HG03558 (cell line): ENCODE data around the gene ECHDC3.
A peak's percentile ranks its signal among the peaks of the same experiment; 100 is the strongest.

Experiments
- ATAC-seq: cut with Tn5 transposase; IDR thresholded peaks from one replicate; pipeline ENCODE4 v1.9.1; 2021; ENCODE audit warnings: moderate number of reproducible peaks; ENCODE audit not compliant: unreplicated experiment; ENCODE audit errors: extremely low read depth

ECHDC3 gene

DNA sequence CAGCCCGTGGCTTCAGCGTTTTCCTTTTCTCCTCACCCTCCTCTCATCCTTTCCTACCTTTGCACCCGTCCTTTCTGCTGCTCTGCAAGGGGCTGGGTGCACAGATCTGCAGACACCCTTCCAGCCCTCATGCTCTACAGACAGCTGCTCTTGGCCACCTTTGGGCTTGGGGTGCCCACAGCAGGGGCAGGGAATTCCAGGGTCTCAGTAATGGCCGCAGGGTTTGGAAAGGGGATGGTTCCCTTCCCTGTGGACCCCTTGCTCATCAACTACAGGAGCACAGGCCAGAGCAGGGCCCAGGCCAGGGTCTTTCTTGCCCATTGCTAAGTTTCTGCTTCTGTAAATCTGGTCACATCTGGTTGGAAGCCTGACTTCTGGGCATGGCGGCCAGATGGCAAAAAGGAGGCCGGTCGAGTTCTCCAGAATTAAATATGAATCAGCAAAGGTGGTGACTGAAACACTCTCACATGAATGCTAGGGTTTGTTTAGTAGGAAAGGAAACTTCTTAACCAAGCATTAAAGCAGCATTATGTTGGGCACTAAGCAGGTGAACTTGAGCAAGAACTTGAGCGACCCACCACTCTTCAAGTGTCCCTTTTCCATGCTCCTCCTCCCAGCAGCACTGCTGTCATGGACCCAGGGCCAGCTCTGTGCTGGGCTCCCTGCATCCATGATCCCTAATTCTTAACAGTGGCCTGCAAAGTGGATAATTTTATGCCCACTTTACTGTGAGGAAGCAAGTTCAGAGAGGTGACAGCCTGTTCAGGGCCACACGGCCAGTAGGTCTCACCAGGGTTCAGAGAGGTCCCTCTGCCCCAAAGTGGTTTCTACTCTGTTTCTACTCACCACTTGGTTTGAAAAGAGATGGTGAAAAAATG lies 1.5 kb downstream of the ECHDC3 start:
- no peak for ATAC-seq

DNA sequence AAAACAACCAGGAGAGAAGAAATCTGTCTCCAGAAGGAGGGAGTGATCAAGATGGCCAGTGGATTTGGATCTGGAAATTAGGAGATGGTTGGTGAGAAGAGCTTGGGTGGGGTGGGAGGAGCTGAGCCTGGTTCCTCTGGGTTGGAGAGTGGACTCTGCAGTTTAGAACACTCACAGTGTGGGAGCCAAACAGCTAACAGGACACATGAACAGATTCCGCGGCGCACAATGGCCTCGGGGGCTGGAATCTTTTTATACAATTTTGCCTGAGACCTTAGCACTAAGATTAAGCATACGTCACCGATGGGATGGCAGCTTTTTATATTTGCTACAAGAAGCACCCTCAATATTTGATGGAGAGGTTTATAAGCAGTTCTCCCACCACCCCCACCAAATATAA lies 2.9 kb downstream of the ECHDC3 start:
- ATAC-seq, result no peak

DNA sequence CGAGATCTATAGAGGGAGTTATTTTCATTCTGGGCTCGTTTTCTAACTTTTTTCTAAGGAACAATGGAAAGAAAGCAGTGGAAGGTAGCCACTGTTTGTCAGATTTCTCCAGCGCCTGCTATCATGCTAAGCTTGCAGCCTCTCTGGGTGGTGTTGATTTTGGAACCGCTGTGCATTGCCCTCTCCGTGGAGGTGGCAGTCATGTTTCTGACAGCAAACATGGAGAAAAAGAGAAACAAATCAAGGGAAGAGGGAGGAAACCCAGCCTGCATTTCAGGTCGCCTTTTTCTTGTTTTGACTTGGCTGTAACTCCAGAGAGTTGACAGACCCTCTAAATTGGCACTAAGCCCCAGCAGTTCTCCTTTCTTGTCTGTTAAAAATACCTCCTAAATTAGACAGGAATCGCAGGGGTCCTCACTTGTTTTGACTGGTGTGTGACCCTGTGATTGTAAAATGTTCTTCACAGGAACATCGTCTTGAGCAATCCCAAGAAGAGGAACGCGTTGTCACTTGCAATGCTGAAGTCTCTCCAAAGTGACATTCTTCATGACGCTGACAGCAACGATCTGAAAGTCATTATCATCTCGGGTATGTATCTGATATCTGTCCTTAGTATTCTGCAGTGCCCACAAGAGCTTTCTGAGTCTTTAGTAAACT lies 4.8 kb downstream of the ECHDC3 start:
- ATAC-seq, result no peak

DNA sequence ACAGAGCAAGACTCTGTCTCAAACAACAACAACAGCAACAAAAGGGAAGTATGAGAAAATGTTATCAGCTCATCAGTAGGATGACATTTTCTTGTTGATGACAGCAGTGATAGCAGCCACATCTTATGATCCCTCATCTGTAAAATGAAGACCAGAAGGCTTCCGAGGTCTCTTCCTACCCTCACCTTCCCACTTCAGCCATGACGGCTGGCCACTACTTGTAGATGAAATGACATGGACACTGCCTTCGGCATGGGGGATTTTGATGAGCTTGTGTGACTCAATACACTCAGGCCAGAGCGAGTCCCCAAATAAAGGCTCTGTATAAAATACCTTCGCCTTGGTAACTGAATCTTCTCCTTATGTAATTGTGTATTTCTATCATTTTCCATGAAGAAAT lies 6.7 kb downstream of the ECHDC3 start:
- no peak for ATAC-seq

DNA sequence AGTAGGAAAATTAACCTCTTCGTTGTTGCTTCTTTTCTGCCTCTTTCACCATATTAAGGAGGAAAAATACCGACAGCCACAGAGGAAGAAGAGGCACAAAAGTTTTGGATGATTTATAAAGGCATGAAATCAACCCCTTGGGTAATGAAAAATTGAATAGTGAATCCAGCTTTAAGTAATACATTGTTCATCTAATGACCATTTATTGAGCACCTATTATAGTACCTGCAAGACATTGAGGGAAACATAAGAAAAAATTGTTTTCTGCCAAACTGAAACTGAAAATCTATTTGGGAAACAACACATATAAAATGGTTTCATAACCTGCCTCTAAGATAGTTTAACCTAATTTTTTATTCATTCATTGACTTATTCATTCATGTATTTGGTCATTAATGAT lies 8.2 kb downstream of the ECHDC3 start:
- ATAC-seq, result no peak

DNA sequence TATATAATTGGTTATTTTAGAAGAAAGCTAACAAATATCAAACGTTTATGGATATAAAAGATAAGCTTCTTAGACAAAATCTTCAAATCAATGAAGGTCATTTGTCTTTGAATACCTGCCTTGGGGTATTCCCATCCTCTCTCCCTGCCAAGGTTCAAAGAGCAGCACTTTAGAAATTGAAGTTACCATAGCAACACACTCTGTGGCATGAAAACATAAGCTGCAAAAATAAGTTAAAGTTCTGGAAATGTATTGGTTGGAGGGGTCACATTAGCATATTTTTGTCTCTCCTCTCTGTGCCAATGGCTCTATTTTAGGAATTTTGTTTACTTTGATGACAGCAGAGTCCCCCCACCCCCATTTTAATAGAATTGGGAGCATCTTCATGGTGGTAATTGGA lies 12.0 kb downstream of the ECHDC3 start:
- ATAC-seq, result no peak

DNA sequence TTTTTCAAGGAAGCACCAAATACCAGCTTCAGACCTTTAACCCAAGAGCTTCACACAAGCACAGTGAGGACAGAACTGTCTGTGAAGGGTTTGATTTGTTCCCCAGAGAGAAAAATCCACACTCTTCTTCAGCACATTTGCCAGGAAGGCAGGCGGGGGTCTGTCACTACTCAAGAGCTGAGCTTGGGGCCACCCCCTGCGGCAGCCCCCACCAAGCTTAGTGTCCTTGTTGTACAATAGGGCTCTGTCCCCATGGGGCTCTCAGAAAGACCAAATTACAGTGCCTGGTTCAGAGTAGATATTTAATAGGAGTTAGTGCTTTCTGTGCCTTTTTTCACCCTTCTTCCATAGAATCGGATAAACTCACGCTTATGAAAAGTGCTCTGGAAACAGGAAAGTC lies 12.4 kb downstream of the ECHDC3 start:
- no peak for ATAC-seq

DNA sequence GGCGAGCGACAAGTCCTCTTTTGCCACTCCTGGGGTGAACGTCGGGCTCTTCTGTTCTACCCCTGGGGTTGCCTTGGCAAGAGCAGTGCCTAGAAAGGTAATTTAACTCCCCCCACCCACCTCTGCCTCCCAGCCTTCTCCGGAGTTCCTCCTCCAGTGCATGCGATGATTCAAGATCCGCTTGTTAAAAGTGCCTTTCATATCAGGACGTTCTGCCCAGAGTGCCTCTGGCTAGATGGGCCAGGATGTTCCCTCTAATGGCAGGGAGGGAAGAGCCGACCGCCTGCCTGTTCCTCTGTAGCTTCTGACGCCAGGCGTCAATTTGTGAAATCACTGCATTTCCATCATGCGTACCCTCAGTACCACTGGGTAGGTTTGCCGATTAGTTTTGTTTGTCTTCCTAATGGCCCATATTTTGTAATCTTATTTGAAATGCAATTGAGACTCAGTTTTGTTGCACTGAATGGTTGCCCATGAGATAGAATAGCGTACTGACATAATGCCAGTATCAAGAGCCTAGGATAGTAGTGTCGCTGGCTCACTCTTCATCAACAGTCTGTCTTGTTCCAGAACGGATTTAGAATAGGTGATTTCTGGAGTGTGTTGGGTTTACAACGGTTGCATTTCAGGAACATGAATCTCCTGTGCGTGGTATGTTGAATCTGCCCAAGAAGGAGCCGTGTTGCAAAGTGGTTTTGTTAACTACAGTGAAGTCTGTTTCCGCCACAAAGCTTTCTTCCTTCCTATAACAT lies 13.5 kb downstream of the ECHDC3 start:
- ATAC-seq, result no peak

DNA sequence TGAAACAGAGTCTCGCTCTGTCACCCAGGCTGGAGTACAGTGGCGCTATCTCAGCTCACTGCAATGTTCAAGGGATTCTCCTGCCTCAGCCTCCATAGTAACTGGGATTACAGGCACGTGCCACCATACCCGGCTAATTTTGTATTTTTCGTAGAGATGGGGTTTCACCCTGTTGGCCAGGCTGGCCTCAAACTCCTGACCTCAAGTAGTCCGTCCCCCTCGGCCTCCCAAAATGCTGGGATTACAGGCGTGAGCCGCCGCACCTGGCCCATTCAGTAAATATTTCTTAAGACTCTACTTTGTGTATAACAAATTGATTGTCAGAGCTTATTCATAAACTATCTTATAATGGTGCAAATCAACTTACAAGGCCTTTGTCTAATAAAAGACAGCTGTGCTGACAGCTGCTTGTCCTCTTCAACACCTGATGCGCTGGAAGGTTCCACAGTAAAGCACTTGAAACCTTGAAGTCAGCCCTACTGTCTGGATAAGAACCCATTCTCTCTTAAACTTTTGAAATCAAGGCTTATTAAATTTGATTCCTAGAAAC lies 14.7 kb downstream of the ECHDC3 start:
- ATAC-seq, result no peak

DNA sequence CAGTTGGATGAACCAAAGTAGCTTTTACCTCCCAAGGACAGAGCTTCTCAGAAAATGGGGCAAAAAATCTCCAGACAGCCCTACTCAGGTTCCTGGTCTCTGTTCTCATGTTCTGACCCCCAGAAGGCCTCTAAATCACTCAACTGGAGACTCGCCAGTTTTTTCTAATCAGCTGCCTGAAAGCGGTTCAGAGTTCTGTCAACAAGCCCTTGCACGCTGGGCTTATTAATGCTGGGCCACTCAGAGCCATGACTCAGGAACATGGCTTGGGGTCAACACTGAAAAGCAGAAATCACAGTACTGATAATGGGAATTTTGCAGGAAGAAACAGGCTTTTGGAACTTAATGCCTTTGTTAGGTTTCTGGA lies 15.3 kb downstream of the ECHDC3 start:
- no peak for ATAC-seq

DNA sequence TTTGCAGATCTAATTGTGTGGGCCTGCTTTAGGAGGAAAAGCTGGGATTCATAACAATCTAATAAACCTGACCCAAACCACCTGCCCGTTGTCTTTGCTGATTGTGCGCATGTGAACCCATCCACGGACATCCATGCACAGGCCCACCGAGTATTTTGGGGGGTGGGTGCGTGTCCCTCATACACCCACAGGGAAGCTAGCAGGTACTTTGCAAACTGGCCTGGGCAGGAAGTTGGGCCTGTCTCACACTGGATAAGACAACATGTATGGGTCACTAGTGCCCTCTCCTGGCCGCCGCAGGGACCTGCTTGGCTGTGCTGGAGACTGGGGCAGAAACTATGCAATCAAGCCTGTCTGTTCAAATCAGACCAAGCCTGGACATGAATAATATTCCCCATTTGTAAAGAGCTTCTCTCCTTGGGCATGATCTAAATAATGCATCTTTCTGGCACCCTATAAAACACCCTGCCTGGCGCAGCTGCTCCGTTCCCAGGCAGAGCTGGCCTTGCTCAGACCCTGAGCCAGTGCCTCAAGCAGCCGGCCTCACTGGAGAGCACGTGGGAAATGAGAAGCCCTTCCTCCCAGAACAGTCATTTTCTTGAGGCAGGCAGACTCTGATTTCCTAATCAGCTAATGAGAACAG lies 15.8 kb downstream of the ECHDC3 start:
- peak; percentile 86 for ATAC-seq

DNA sequence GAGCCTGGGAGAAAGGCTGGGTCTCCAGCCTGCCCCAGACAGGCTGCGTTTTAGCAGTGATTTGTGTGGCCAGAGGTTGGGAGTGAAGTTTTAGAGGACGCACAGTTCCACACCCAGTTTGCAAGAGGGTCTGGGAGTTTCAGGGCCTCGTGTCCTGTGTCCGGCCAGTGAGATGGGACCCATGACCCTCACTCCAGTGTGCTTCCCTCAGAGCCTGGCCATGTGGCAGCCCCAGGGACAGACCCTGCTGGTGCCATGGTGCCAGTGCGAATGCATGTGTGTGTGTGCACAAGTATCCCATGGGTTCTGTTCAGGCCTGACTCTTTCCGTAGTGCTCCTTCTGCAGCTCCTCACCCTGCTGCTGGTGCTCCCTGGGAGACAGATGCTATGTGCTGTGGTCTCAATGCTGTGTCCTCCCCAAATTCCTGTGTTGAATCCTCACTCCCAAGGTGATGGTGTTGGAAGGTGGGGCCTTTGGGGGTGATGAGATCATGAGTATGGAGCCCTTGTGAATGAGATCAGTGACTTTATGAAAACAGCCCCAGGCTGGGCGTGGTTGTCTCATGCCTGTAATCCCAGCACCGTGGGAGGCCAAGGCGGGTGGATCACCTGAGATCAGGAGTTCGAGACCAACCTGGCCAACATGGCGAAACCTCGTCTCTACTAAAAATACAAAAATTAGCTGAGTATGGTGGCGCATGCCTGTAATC lies 16.5 kb downstream of the ECHDC3 start:
- no peak for ATAC-seq

DNA sequence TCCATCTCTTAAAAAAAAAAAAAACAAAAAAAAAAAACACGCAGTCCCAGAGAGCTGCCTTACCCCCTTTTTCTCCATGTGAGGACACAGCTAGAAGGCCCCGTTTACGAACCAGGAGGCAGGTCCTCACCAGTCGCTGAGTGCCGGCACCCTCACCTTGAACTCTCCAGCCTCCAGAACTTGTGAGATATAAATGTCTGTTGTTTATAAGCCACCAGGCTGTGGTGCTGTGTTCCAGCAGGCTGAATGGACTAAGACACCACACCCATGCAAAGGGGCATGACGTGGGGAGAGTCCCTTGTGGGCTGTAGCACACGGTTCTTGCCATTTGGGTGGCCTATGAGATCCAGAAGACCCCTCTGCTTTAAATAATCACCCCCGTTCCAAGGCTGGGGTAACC lies 17.2 kb downstream of the ECHDC3 start:
- no peak for ATAC-seq

DNA sequence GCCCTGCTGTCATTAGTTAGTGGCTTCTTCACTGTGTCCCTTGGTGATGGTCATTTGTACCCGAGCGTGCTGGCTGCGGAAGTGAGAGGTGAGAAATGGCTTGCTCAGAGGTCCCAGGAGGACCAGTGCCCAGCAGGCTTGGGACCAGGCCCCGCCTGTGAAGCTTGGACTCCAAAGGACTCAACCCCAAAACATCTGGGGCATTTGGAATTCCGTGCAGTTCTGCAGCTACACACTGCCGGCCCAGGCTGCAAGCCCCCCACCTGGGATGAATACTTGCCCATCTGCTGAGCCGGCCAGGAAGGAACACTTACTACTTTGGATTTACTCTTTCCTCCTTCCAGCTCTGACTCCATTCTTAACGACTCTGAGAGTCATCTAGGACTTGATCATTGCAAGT lies 18.0 kb downstream of the ECHDC3 start:
- ATAC-seq, result no peak

DNA sequence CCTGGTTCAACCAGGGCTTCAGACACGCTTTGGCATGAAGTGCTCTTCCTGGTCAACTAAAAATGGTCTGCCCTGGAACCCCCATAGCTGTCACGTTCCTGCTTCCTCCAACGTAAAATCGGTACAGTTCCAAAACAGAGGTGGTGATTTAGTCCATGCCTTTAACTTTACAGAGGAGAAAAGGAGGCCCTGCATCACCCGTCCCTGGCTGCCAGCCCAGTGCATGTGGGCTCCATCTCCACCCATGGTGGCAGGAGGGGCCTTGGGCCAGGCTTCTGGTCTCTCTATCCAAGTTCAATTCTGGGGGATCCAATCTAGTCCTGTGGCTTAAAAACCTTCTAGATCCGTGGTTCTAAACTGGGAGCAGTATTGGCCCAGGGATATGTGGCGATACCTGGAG lies 18.7 kb downstream of the ECHDC3 start:
- no peak for ATAC-seq

DNA sequence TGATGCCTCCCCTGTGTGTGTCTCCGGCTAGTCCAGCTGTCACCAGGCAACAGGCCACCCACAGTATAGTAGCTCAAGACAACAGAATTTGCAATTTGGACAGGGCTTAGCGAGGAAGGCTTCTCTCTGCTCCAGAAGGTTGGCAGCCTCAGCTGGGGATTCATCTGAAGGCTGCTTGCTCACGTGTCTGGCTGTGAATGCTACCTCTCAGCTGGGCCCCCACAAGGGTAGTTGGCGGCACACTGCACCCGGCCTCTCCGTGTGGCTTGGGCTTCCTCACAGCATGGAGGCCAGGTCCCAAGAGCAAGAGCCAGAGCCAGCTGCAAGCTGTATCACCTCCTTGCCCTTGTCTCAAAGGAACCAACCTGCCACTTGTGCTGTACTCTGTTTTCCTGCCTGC lies 19.2 kb downstream of the ECHDC3 start:
- no peak for ATAC-seq

DNA sequence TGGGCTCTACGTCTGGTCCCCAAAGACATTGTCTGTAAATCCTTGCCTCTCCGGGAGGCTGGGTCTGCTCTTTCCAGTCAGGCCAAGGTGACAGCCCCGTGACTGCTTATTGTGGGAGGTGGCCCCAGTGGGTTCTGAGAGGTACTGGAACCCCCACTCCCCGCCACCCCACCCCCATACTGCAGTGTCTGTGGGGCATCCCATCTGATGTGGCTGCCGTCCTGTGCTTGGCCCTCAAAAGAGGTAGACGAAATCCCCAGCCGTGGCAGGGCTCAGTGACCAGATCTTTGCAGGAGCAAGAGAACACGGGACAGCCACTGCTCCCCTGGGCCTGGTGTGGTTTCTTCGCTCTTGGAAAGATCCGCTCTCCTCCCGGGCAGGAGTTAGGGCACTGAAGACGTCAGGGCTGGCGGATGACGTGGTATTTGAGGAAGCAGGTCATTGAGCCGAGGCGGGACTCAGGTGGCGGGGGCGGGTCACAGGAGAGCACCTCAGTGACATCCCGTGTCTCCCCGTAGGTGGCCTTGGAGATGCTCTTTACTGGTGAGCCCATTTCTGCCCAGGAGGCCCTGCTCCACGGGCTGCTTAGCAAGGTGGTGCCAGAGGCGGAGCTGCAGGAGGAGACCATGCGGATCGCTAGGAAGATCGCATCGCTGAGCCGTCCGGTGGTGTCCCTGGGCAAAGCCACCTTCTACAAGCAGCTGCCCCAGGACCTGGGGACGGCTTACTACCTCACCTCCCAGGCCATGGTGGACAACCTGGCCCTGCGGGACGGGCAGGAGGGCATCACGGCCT lies 20.7 kb downstream of the ECHDC3 start:
- no peak for ATAC-seq

DNA sequence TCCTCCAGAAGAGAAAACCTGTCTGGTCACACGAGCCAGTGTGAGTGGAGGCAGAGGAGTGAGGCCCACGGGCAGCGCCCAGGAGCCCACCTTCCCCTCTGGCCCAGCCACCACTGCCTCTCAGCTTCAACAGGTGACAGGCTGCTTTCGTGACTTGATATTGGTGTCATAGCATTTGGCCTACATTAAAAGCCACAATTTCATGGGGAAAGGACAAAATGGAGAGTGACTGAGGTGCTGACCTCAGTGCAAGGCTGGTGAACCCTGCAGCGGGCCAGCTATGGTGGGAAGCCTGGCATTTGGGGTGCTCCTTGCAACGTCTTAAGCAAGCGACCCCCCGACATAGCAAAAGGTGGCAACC lies 21.3 kb downstream of the ECHDC3 start:
- ATAC-seq, result no peak

DNA sequence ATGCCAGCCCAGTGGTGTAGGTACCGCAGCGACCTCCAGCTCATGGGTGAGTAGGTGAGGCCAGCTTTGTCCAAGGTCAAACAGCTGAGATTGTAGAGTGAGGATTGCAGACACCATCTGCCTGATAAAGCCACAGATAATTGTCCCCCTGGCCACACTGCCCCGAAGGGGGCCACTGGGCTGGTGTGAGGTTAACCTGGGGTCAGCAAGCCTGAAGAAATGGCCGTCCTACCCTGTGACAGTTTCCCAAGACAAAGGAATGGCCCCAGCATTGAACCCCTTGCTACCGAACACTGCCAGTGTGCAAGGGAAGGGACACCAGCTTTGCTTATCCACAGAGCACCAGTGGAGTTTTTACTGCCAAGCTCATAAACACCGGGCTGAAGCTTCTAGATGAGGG lies 23.0 kb downstream of the ECHDC3 start:
- ATAC-seq, result no peak
